Choroid plexus epithelial cell (primary cell): ENCODE data around the gene SINHCAF.

Experiments used
- DNase-seq: peaks from one replicate; pipeline ENCODE4 v3.0.0-alpha.2; 2010; ENCODE audit warnings: low read depth
- H3K4me3 ChIP-seq: 2 replicates; pipeline ENCODE4 v1.5.1; 2011; ENCODE audit warnings: low read depth, mild to moderate bottlenecking, control low read depth, low read length, moderate library complexity
- TF ChIP-seq, protein P1 (sequence below): conservative IDR thresholded peaks from 2 replicates; pipeline ENCODE4 v1.5.1; 2011; ENCODE audit warnings: low read depth, mild to moderate bottlenecking, control low read depth, inconsistent platforms, low read length, moderate library complexity

The SINHCAF gene

DNA sequence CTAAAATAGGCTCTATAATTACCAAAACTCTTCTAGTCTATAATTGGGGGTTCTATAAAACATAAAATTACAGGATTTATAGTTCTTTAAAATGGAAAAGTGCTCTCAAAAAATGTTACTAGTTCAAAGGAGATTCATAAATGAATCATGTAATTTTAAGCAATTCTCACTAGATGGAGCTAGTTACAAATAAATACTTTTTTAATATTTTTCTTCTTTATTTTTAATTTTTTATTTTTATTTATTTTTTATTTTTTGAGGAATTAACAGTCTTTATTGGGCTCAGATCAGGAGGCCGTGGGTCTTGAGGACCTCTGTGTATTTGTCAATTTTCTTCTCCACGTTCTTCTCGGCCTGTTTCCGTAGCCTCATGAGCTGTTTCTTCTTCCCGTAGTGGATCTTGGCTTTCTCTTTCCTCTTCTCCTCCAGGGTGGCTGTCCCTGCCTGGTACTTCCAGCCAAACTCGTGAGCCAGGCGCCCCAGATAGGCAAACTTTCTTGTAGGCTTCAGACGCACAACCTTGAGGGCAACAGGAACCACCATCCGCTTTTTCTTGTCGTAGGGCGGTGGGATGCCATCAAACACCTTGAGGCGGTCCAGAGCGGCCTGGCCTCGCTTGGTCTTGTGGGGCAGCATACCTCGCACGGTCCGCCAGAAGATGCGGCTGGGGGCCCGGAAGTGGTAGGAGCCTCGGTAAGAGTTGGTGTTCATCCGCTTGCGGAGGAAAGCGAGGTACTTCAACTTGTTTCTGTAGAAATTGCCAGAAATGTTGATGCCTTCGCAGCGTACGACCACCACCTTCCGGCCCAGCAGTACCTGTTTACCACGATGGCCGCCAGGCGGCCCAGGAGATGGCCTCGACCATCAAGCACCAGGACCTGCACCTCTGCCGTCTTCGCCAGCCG lies 74.0 kb downstream of the SINHCAF start:
- TF ChIP-seq, protein P1, sequence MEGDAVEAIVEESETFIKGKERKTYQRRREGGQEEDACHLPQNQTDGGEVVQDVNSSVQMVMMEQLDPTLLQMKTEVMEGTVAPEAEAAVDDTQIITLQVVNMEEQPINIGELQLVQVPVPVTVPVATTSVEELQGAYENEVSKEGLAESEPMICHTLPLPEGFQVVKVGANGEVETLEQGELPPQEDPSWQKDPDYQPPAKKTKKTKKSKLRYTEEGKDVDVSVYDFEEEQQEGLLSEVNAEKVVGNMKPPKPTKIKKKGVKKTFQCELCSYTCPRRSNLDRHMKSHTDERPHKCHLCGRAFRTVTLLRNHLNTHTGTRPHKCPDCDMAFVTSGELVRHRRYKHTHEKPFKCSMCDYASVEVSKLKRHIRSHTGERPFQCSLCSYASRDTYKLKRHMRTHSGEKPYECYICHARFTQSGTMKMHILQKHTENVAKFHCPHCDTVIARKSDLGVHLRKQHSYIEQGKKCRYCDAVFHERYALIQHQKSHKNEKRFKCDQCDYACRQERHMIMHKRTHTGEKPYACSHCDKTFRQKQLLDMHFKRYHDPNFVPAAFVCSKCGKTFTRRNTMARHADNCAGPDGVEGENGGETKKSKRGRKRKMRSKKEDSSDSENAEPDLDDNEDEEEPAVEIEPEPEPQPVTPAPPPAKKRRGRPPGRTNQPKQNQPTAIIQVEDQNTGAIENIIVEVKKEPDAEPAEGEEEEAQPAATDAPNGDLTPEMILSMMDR, result peak; percentile 29
- peak overlapping the region; percentile 29 for H3K4me3 ChIP-seq
- peak; percentile 17 for DNase-seq

GRCh38 chr12:31250179-31250578 lies 75.8 kb downstream of the SINHCAF start:
- no peak overlapping the region for H3K4me3 ChIP-seq
- TF ChIP-seq, protein P1, result no peak
- no peak for DNase-seq

GRCh38 chr12:31249356-31249755 lies 76.6 kb downstream of the SINHCAF start:
- DNase-seq, result no peak
- no peak overlapping the region for H3K4me3 ChIP-seq
- TF ChIP-seq, protein P1, result no peak

GRCh38 chr12:31248815-31249214 lies 77.1 kb downstream of the SINHCAF start:
- H3K4me3 ChIP-seq, result no peak overlapping the region
- no peak for DNase-seq
- TF ChIP-seq, protein P1, result no peak

DNA sequence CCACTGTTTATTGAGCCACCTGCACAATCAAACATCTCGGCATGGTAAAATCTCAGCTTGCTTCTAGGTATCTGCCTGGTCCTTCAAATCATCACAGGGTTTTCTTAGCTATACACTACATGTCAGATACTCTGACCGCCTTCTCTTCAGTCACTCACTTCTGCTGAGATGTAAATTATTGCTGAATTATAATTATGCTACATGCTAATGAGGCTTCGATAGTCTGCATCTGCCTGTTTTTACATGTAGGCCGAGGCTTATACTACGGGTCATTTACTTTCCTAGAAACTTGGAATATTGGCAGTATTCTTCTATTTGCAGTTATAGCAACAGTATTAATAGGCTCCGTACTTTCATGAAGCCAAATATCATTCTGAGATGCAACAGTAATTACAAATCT lies 77.6 kb downstream of the SINHCAF start:
- no peak for DNase-seq
- H3K4me3 ChIP-seq, result no peak overlapping the region
- TF ChIP-seq, protein P1, result no peak

DNA sequence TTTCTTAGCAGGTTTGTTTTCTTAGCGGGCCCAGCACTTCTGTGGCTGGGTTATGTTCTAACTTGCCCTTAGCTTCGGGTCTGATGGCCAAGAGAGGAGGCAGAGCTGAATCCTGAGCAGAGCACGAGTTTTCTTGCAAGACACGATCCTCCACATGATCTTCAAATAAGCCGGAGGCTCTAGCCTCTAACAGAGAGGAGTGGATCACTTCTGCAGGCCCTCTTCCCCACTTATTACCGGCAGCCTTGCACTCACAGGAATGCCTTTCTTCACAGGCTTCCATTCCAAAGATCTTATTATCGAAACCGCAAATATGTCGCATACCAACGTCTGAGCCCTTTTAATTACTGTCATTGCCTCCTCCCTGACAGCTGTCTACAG lies 79.5 kb downstream of the SINHCAF start:
- peak; percentile 22 for DNase-seq

More for the DNA sequence above, 79.5 kb downstream of the SINHCAF start:
- no peak overlapping the region for H3K4me3 ChIP-seq
- TF ChIP-seq, protein P1, result no peak
